H9 (cell line): ENCODE results near the gene IP6K3. TPM values are rescaled to one million over a fixed set of nuclear protein-coding genes. Genes with fewer than 3 reads are reported as not detected.

Experiments used
- DNase-seq: peaks from one replicate; pipeline ENCODE4 v3.0.0-alpha.2; 2017
- H2AFZ ChIP-seq: one replicate; pipeline ENCODE4 v1.6.1; 2013; ENCODE audit warnings: mild to moderate bottlenecking, low read length, control low read depth, moderate library complexity
- H2AK5ac ChIP-seq: 2 replicates; pipeline ENCODE4 v1.6.1; 2013; ENCODE audit warnings: low read length, control low read depth, mixed read lengths; ENCODE audit not compliant: insufficient read length
- H2BK120ac ChIP-seq: one replicate; pipeline ENCODE4 v1.6.1; 2013; ENCODE audit warnings: low read depth, mild to moderate bottlenecking, low read length, control low read depth, inconsistent platforms; ENCODE audit not compliant: poor library complexity, severe bottlenecking
- H2BK12ac ChIP-seq: 2 replicates; pipeline ENCODE4 v1.6.1; 2013; ENCODE audit warnings: low read length, control low read depth, mixed read lengths, low read depth; ENCODE audit not compliant: insufficient read length
- H2BK15ac ChIP-seq: 2 replicates; pipeline ENCODE4 v1.6.1; 2013; ENCODE audit warnings: low read depth, low read length, control low read depth
- H2BK20ac ChIP-seq: one replicate; pipeline ENCODE4 v1.6.1; 2013; ENCODE audit warnings: low read depth, mild to moderate bottlenecking, low read length, control low read depth, inconsistent platforms; ENCODE audit not compliant: poor library complexity, severe bottlenecking
- H2BK5ac ChIP-seq: 2 replicates; pipeline ENCODE4 v1.6.1; 2013; ENCODE audit warnings: low read length, control low read depth, mixed read lengths; ENCODE audit not compliant: insufficient read length
- H3K14ac ChIP-seq: 2 replicates; pipeline ENCODE4 v1.6.1; 2013; ENCODE audit warnings: low read length, control low read depth; ENCODE audit not compliant: insufficient read depth
- H3K18ac ChIP-seq: 2 replicates; pipeline ENCODE4 v1.6.1; 2013; ENCODE audit warnings: low read depth, mild to moderate bottlenecking, mixed read lengths, low read length, control low read depth; ENCODE audit not compliant: insufficient read length
- H3K23ac ChIP-seq: 2 replicates; pipeline ENCODE4 v1.6.1; 2013; ENCODE audit warnings: low read length, control low read depth, mixed read lengths, low read depth; ENCODE audit not compliant: insufficient read length
- H3K23me2 ChIP-seq: 2 replicates; pipeline ENCODE4 v1.6.1; 2013; ENCODE audit warnings: low read depth, mild to moderate bottlenecking, mixed read lengths, low read length, control low read depth; ENCODE audit not compliant: insufficient read length, poor library complexity, severe bottlenecking
- H3K27ac ChIP-seq: 2 replicates; pipeline ENCODE4 v1.5.1; 2013; ENCODE audit warnings: low read length, control low read depth, mixed read lengths, low read depth; ENCODE audit not compliant: insufficient read length
- H3K27me3 ChIP-seq: 2 replicates; pipeline ENCODE4 v1.6.1; 2013; ENCODE audit warnings: low read length, control low read depth, inconsistent platforms; ENCODE audit not compliant: insufficient read depth
- H3K4ac ChIP-seq: 2 replicates; pipeline ENCODE4 v1.6.1; 2013; ENCODE audit warnings: low read depth, mild to moderate bottlenecking, control low read depth, inconsistent platforms, low read length, moderate library complexity
- H3K4me1 ChIP-seq: 2 replicates; pipeline ENCODE4 v1.6.1; 2013; ENCODE audit warnings: low read length, control low read depth, inconsistent platforms; ENCODE audit not compliant: insufficient read depth
- H3K4me2 ChIP-seq: 2 replicates; pipeline ENCODE4 v1.6.1; 2013; ENCODE audit warnings: low read length, control low read depth, mixed read lengths; ENCODE audit not compliant: insufficient read length, insufficient read depth
- H3K56ac ChIP-seq: 2 replicates; pipeline ENCODE4 v1.6.1; 2013; ENCODE audit warnings: low read depth, mild to moderate bottlenecking, mixed read lengths, low read length, control low read depth; ENCODE audit not compliant: insufficient read length
- H3K79me1 ChIP-seq: 2 replicates; pipeline ENCODE4 v1.6.1; 2013; ENCODE audit warnings: low read depth, mild to moderate bottlenecking, moderate library complexity, low read length, control low read depth, inconsistent platforms; ENCODE audit not compliant: insufficient read depth, poor library complexity, severe bottlenecking
- H3K79me2 ChIP-seq: 2 replicates; pipeline ENCODE4 v1.6.1; 2013; ENCODE audit warnings: low read length, control low read depth, inconsistent platforms; ENCODE audit not compliant: insufficient read depth
- H3K9ac ChIP-seq: 2 replicates; pipeline ENCODE4 v1.6.1; 2013; ENCODE audit warnings: low read length, control low read depth, mixed read lengths; ENCODE audit not compliant: insufficient read length; ENCODE audit errors: extremely low read depth
- H3K9me3 ChIP-seq: one replicate; pipeline ENCODE4 v1.6.1; 2013; ENCODE audit warnings: low read depth, low read length, inconsistent platforms; ENCODE audit not compliant: control insufficient read depth
- H3T11ph ChIP-seq: one replicate; pipeline ENCODE4 v1.6.1; 2013; ENCODE audit warnings: mild to moderate bottlenecking, low read length, control low read depth, inconsistent platforms
- H4K20me1 ChIP-seq: one replicate; pipeline ENCODE4 v1.6.1; 2013; ENCODE audit not compliant: control insufficient read depth, insufficient read length, insufficient read depth
- H4K5ac ChIP-seq: 2 replicates; pipeline ENCODE4 v1.6.1; 2013; ENCODE audit warnings: low read depth, mild to moderate bottlenecking, mixed read lengths, low read length, control low read depth; ENCODE audit not compliant: insufficient read length
- H4K8ac ChIP-seq: replicated peaks from 2 replicates; pipeline ENCODE4 v1.6.1; 2013; ENCODE audit warnings: low read length, control low read depth, mixed read lengths, low read depth; ENCODE audit not compliant: insufficient read length
- H4K91ac ChIP-seq: 2 replicates; pipeline ENCODE4 v1.6.1; 2013; ENCODE audit warnings: low read depth, mild to moderate bottlenecking, moderate library complexity, mixed read lengths, low read length, control low read depth; ENCODE audit not compliant: insufficient read length
- H3K27ac Mint-ChIP-seq, 3 experiments: 2 replicates in 2 of 3; 3 replicates in 1 of 3; pipeline ENCODE4 v1.8.0; 2020 to 2021; ENCODE audit warnings: mixed read lengths in 3 of 3, mild to moderate bottlenecking in 1 of 3, moderate library complexity in 1 of 3
- H3K27me3 Mint-ChIP-seq: 2 replicates; pipeline ENCODE4 v1.8.0; 2021; ENCODE audit warnings: low read depth, mild to moderate bottlenecking, moderate library complexity, mixed read lengths
- H3K36me3 Mint-ChIP-seq, 3 experiments: 2 replicates in 2 of 3; 3 replicates in 1 of 3; pipeline ENCODE4 v1.8.0; 2020 to 2021; ENCODE audit warnings: low read depth in 3 of 3, mixed read lengths in 3 of 3; ENCODE audit not compliant: insufficient read depth in 1 of 3
- H3K4me1 Mint-ChIP-seq, 2 experiments: 2 replicates each; pipeline ENCODE4 v1.8.0; 2020; ENCODE audit warnings: mixed read lengths in 2 of 2
- H3K4me3 Mint-ChIP-seq, 2 experiments: 2 replicates in 1 of 2; 3 replicates in 1 of 2; pipeline ENCODE4 v1.8.0; 2020 to 2021; ENCODE audit warnings: mild to moderate bottlenecking in 2 of 2, mixed read lengths in 2 of 2, moderate library complexity in 1 of 2
- H3K9me3 Mint-ChIP-seq, 2 experiments: 2 replicates in 1 of 2; 3 replicates in 1 of 2; pipeline ENCODE4 v1.8.0; 2020; ENCODE audit warnings: mild to moderate bottlenecking in 2 of 2, mixed read lengths in 2 of 2, moderate library complexity in 1 of 2
- WGBS: extraction: QIAGEN DNeasy Blood & Tissue Kit; methylation state at CpG from one replicate; pipeline ENCODE4 v1.1.7; 2013; ENCODE audit warnings: missing lambda C conversion rate, low lambda C conversion rate, mixed read lengths; ENCODE audit not compliant: insufficient read length; ENCODE audit errors: extremely low coverage; 5-methylcytosine and 5-hydroxymethylcytosine counted together
- microRNA-seq: library from miRNA; unstranded; fragments of <30 nt; microRNA quantifications from one replicate; pipeline ENCODE4, GENCODE V29; 2020; ENCODE audit warnings: borderline microRNAs expressed
- total RNA-seq: library from RNA; stranded (reverse); gene quantifications from 2 replicates; pipeline ENCODE4 v1.2.1, GENCODE V29; 2021
- TF ChIP-seq, protein P1 (sequence below): fragments of 200-600 bp; sonication (generic); conservative IDR thresholded peaks from 3 replicates; pipeline ENCODE4 v1.8.0; 2021; ENCODE audit warnings: antibody characterized with exemption, mild to moderate bottlenecking

Gene IP6K3
- total RNA-seq, 1 experiment from 2014 or later: 0.46 TPM

DNA sequence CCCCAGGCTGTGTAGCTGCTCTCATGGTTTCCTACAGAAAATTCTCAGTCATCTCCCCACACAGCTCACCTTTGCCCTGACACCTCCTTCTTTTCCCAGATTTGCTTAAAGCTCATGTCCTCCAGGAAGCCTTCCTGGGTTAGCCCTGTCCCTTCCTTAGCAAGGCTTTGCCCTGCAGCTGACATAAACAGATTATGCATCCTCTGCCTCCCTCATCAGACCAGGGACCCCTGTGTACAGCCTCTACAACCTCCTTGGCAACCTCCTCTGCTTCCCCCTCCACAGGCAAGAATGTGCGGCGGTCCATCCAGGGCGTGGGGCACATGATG, 75.0 kb downstream of the IP6K3 start:
- Histone ChIP-seq H3K9me3 (no peaks in the 10 kb centered on the region), H3K9ac (no peak overlapping the region), H2BK120ac (no peak overlapping the region), H2AFZ (no peak overlapping the region), H4K5ac (no peak overlapping the region), H2AK5ac (no peak overlapping the region), H4K8ac (no peak overlapping the region), H2BK15ac (no peak overlapping the region), H3K14ac (no peak overlapping the region), H3K4ac (no peak overlapping the region), H2BK12ac (no peak overlapping the region), H3K23me2 (no peaks in the 10 kb centered on the region), H3K27me3 (no peaks in the 10 kb centered on the region), H3K4me2 (no peak overlapping the region), H3K4me1 (no peaks in the 10 kb centered on the region), H3K23ac (no peak overlapping the region), H4K91ac (no peak overlapping the region), H4K20me1 (no peaks in the 10 kb centered on the region), H2BK5ac (no peak overlapping the region), H2BK20ac (no peak overlapping the region), H3K79me2 (no peaks in the 10 kb centered on the region), H3T11ph (no peak overlapping the region), H3K79me1 (no peaks in the 10 kb centered on the region), H3K27ac (no peak overlapping the region), H3K56ac (no peak overlapping the region), H3K18ac (no peak overlapping the region)
- peak overlapping the region in 2 of 3 experiments; percentile 28 to 37; a peak in 4 of 7 replicates for H3K27ac Mint-ChIP-seq
- DNase-seq: no peak
- no CpG with 5 or more reads among the region's 3 CpGs for WGBS
- H3K4me3 Mint-ChIP-seq: no peak overlapping the region
- TF ChIP-seq, protein P1, sequence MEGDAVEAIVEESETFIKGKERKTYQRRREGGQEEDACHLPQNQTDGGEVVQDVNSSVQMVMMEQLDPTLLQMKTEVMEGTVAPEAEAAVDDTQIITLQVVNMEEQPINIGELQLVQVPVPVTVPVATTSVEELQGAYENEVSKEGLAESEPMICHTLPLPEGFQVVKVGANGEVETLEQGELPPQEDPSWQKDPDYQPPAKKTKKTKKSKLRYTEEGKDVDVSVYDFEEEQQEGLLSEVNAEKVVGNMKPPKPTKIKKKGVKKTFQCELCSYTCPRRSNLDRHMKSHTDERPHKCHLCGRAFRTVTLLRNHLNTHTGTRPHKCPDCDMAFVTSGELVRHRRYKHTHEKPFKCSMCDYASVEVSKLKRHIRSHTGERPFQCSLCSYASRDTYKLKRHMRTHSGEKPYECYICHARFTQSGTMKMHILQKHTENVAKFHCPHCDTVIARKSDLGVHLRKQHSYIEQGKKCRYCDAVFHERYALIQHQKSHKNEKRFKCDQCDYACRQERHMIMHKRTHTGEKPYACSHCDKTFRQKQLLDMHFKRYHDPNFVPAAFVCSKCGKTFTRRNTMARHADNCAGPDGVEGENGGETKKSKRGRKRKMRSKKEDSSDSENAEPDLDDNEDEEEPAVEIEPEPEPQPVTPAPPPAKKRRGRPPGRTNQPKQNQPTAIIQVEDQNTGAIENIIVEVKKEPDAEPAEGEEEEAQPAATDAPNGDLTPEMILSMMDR: no peak
- peaks cover 26 to 79% (median 53%) of the 10 kb centered on the region in 3 experiments for H3K36me3 Mint-ChIP-seq
- peaks cover 0 to 11% of the 10 kb centered on the region in 2 experiments; a peak in 2 of 4 replicates for H3K4me1 Mint-ChIP-seq
- no peaks in the 10 kb centered on the region for H3K9me3 Mint-ChIP-seq
- H3K27me3 Mint-ChIP-seq: no peaks in the 10 kb centered on the region; the same call in 1 of the 2 replicates

Small RNAs within 50 kb of the gene (microRNA-seq; reads per million reads assigned to microRNA genes)
- 1.0 reads per million for gene MIR3934

Other genes starting within 250 kb of the IP6K3 start
- 40.0 and 41.4 TPM in 2 replicates for gene BAK1, start 166.6 kb downstream of the IP6K3 start, total RNA-seq
- gene ITPR3, start 125.6 kb downstream of the IP6K3 start, total RNA-seq: 39.1 and 40.3 TPM in 2 replicates
- gene UQCC2, start 35.2 kb downstream of the IP6K3 start, total RNA-seq: 134 and 140 TPM in 2 replicates
- 82.0 and 91.8 TPM in 2 replicates for gene LEMD2, start 42.2 kb upstream of the IP6K3 start, total RNA-seq
- not detected in 2 replicates for gene MLN, start 57.1 kb upstream of the IP6K3 start, total RNA-seq